ENCODE results near the gene PYGO2.

- TF ChIP-seq CTCF (conservative IDR thresholded peaks at IDR 0.05), result no peak
- no peak for TF ChIP-seq EZH2 (IDR thresholded peaks at IDR 0.05; ENCODE audit: low read depth)
Measured at GRCh38 chr1:154987326-154987725, 25.7 kb upstream of the PYGO2 start.

All from PC-9 (cell line).